GM21576 (cell line): ENCODE data around the gene SEC61B.
"Not testable (repeated sequence)": the region's sequence is repeated elsewhere in the genome, so short reads cannot be mapped to it uniquely, and the experiment has no call there.

Source experiments
- ATAC-seq: cut with Tn5 transposase; IDR thresholded peaks from one replicate; pipeline ENCODE4 v1.9.1; 2021; ENCODE audit warnings: mild to moderate bottlenecking, moderate library complexity; ENCODE audit not compliant: unreplicated experiment

SEC61B gene

DNA sequence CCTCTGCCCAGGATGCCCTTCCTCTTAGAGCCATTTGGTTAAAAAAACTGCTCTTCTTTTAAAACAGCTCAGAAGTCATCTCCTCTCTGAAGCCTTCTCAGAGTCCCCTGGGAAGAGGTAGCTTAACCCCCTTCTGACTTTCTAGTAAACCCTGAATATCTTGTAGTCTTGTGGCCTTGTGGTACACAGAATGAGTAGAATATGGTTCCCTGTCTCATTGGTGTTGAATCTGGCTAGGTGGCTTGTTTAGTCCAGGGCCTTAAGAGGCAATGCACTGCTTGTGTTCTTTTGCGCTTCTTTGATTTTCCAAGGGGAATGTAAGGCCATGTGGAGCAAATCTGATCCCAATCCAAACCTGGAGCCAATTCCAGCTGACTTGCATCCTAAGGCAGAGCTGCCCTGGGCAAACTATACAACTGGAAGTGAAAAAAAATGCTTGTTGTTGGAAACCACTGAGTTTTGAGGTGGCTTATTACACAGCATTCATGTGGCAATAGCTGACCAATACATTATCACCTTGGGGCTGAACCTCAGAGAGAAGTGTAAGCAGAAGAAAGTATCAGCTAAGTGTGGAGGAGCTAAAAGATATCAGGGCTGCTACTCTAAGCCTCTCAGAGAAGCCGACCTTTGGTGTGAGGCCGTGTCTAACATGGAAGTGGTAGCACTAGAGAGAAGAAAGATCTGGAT, 31.3 kb upstream of the SEC61B start:
- ATAC-seq, result no peak

DNA sequence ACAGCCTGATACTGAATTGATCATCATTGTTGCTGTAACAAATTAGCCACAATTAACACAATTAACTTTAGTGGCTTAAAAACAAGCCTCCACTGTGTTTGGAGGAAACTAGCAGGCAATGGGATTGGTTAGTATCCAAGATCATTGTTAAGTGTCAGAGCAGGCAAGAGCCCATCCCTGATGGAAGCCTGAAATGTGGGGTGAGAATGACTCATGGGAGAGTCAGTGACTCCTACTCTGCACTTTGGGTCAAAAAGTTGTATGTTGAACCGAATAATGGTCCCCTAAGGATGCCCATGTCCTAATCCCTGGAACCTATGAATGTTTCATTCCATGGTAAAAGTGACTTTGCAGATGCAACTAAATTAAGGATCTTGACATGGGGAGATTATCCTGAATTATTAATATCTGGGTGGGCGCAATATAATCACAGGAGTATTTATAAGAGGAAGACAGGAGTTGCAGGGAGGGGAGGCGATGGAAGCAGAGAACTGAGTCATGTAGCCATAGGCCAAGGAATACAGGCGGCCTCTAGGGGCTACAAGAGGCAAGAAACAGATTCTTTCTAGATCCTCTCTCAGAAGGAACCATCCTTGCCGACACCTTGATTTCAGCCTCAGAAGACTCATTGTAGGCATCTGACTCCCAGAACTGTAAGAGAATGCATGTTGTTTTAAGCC, 29.2 kb upstream of the SEC61B start:
- no peak for ATAC-seq

DNA sequence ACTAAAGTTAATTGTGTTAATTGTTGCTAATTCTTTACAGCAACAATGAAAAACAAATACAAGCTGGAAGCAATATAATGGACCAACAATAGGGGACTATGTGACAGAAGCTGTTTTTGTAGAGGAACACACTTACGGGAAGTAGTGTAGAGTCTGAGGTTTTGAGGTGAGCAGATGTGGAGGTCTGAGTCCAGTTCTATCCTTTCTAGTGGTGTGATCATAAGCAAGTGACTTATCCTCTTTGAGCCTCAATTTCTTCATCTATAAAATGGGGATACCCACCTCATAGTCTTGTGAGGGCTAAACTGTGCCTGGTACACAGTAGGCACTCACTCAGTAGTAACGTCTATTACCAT, 28.6 kb upstream of the SEC61B start:
- no peak for ATAC-seq

DNA sequence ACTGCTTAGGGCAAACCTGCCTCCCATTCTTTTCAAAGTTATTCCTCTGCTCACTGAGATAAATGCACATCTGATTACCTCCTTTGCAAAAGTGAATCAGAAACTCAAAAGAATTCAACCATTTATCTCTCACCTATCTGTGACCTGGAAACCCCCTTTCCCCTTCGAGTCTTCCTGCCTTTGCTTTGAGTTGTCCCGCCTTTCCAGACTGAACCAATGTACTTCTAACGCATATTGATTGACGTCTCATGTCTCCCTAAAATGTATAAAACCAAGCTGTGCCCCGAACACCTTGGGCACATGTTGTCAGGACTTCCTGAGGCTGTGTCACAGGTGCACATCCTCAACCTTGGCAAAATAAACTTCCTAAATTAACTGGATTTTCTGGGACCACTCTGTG, 25.6 kb upstream of the SEC61B start:
- ATAC-seq, result not testable (repeated sequence)

DNA sequence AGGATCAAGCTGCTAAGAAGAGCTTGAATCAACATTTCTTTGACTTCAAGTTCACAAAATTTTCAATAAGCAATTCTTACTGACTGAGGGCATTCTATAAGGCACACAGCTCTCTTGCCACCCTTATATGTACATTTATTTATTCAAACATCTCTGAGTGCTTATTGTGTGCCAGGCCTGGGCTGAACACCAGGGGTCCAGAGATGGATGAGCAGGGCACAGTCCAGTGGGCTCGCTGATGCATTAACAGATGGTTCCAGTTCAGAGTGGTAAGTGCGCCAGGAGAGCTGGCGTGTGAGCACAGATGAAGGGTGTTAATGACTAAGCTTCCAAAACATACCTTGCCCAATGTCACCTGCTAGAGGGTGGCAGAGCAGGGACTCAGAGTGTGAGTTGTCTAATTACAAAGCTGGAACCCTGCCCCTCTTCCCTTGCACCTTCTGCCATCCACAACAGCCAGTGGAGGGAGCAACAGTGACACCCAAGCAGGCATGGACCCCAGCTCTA, 24.9 kb upstream of the SEC61B start:
- no peak for ATAC-seq

DNA sequence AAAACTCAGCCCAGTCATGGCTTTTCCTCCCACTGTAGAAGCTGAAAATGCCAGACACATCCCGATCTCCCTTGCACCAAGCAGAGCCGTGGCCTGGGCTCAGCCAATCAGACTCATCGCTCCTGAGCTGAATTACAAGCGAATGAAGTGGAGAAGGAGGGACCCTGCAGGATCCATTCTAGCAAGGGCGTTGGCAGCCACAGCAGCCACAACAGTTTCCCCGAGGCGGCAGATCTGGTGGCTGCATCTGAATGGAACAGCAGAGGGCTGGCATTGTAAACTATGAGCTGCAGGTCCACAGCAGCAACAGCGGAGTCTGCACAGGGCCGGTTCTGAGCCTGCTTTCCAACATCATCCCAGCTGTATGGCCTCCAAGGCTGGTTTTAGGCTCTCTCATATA, 24.1 kb upstream of the SEC61B start:
- no peak for ATAC-seq

DNA sequence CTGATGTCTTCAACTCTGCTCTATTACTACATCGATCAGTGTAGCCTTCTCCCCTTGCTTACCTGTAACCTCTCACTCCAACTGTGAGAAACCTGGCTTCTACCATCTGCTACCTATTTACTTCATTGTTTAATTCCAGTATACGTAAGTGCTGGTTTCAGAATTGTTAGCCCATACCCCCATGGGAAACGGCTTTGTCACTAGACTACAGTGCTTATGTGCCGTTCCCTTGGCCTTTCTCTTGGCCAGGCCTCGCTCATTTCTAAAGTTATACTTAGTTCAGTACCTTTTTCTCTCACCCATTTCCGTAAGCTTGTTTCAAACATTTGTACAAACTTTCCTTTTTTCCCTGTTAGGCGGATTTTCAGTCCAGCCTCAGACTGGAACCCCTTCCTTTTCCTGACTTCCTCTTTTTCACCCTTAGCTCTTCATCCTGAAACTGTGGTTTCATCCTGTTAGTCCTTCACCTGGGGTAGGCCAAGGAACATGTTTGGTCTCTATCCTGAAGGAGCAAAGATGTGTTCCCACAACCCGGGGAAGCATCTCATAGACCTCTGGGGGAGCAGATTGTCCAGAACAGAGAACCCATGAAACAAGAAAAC, 22.0 kb upstream of the SEC61B start:
- ATAC-seq, result no peak

DNA sequence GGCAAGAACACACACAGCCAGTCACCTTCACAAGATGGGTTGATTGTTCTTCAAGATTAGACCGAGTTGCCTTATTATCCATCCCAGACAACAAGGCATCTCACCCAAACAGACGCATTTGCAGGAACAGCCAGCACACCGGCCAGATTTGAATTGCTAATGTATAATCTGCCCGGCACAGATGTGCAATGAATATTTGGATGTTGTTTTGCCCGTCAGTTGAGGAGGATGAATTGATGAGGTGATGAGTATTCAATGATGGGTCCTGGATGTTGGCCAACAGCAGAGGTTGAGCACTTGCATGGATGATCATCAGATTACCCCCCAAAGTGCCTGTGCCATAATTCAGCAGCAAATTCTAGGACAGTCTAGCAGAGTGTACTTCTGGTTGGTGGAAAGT, 20.5 kb upstream of the SEC61B start:
- ATAC-seq, result no peak

DNA sequence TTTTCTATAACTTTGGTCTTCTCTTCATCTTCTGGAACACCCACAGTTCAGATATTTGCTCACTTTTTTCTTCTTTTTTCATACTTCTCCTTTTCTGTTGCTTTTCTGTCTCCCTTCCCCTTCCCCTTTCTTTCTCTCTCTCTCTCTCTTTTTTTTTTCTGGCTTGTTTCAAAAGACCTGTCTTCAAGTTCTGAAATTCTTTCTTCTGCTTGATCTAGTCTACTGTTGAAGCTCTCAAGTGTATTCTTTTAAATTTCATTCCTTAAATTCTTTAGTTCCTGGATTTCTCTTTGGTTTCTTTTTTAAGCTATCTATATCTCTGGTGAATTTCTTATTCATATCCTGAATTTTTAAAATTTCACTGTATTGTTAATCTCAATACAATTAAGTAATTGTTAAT, 11.5 kb upstream of the SEC61B start:
- no peak for ATAC-seq

DNA sequence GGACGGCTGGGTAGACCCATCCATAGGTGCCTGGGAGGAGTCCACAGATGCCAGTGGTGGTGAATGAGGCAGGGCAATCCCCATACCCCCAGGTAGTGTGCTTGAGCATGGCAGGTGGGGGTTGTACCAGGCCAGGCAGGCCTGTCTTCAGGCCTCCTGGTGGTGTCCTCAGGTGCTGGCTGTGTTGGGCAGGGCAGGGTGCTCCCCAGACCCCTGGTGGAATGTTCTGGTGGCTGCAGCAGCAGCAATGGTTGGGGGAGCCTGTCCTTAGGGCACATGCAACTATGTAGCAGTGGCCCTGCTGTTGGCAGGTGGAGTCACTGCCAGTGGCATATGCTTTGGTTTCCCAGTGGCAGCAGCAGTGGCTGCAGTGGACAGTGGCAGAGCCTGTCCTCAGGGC, 10.3 kb upstream of the SEC61B start:
- ATAC-seq, result no peak

DNA sequence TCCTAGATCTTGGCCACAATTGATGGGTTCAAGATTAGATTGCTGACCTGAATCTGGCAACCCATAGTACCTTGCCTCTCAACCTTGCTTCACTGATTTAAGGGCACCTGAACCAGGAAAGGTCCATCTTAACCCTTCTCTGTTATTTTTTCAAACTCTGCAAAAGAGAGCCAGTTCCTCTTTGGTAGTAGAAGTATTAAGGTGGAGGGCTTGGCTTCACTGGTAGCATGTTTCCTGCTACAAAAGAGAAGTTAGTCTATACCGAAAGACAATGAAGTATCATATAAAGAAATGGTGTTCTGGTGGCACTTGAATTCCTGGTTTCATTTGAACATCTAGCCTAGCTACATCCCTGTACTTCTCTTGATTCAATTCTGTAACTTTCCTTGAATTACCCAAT, 8.9 kb upstream of the SEC61B start:
- no peak for ATAC-seq

DNA sequence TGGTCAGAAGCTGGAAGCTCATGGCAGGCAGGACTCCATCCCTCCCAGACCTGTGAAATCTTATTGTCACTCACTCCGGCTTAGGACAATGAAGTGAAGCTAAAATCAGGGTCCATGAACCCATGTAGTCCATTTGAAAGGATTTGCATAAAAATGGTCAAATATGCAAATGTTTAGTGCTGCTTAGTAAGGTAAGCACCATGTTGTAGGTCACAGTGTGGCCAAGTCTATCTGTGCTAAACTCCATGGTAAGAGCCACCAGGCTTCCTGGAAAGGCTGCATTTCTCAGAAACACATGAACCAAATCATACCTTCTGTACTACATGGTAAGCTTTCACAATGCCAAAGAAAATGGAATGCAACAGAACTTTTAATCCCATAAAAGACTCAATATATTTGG, 6.0 kb upstream of the SEC61B start:
- no peak for ATAC-seq

DNA sequence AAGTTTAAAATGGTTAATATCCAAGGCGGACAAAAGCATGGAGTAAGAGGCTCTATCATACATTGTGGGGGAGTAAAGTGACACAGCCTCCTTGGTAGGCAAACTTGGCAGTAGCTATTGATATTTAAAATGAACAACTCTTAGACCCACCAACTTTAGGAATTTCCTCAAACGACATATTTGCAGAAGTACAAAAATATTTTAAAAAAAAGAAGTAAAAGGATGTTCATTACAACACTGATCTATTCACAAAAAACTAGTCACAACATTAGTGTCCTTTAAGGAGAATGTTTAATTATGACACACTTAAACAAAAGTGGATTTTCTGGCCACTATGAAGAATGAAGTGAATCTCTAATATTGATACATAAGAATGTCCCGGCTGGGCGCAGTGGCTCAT, 2.1 kb upstream of the SEC61B start:
- no peak for ATAC-seq

DNA sequence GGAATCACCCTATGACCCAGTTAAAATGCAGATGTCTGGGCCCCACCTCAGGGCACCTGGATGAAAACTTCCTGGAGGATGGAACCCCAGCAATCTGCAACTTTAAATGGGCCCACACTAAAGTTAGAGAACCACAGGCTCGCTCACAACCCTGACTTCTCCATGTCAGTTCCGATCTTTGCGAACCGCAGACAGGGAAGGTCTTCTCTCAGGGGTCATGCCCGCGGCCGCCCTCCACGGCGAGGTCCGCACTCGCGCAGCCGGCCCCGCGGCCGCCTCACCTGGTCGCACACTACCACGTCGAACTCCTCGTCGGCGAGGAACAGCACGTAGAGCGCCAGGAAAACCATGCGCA, 839 bp upstream of the SEC61B start:
- no peak for ATAC-seq

DNA sequence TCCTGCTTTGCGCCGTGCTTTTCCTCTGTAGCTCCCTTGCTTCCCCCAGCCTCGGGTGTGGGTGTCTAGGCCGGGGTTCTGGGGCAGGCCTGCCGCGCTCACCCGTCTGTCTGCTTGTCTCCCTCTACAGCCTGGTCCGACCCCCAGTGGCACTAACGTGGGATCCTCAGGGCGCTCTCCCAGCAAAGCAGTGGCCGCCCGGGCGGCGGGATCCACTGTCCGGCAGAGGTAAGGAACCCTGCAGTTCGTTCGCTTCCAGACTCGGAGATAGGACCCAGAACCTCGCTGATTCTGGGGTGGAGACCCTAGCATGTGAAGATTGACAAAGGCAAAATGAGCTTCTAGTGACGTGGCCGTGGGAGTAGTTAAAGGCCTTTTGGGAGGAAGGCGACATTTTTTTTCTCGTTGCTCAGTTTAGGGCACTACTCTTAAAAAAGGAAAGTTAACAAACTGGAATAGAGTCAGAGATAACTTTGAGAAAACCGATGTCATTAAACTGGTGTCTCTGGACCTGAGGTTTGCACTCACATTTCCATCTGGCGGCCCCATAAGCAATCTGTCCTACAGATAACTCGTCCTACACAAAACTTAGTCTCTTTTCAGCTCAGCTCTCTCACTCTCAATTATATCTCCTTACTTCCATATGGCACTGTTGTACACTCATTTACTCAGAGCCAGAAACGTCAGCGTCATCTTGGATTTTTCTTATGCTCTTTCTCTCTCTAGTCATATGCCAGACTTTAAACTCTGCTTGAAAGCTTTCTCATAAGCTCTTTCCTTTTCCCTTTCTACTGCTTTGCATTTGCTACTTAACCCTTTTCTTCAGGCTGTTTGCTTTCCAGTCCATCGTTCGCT, 561 bp downstream of the SEC61B start:
- ATAC-seq, result peak; percentile 15

DNA sequence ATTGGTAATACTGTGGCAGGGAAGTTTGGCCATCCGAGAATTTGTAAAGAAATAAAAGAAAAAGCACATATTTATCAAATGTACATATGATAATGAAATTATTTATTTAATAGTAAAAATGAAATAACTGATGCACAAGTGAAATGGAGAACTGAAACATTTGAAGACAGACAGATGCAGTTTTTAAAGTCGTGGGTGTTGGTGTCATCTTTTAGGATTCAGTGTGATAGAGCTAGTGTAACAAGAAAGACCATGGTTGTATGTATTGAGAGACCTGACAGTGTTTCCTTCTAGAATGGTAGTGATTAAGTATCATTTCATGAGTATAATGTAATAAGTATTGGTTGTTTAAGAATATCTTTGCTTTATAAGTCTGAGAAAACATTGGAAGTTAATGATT, 2.4 kb downstream of the SEC61B start:
- ATAC-seq, result no peak

DNA sequence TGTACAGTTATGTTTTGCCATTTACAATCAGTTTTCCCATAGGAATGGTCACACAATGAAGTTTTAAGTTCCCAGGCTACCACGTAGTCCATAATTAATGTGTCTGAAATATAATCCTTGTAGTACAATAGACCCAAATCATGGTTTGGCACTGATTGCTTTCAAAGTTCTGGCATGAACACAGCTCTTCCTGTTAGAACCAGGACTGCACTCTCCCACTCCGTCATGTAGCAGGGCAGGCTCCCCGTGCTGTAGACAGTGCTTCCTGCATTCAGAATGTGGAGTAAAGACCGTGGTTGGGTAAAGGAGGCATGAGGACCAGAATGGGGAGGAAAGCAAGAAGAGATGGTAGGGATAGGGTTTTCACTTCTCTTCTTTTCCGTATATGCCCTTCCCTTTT, 4.0 kb downstream of the SEC61B start:
- no peak for ATAC-seq

DNA sequence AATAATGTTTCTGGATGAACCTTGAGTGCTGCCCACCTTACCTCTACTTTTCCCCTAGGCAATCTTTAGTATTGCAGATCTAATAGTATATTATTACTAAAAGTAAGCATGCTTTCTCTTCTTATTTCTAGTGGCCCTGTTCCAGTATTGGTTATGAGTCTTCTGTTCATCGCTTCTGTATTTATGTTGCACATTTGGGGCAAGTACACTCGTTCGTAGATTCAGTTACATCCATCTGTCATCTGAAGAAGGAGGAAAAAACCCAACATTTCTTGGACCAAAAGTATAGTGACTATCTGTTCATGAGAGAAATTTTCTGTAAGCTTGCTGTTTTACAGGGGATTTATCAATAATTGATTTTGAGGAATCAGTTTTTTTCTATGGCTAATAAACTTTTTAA, 8.1 kb downstream of the SEC61B start:
- ATAC-seq, result no peak

DNA sequence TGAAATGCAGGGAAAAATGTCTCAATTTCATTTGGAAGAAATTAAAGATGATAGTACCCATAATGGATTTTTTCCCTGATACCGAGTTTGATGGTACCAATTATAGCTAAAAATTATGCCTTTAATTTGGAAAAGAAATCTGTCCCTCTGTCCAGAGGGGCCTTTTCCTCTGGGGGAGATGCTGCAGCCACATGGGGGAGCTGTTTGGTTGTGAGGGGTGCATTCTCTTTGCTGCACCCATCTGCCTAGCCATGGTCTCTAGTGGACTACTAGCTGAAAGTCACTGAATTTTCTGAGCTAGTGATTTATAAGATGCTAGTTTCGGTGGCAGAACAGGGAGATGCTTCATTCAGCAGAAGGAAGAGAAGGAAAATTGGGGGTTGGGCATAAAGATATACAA, 9.6 kb downstream of the SEC61B start:
- ATAC-seq, result no peak

DNA sequence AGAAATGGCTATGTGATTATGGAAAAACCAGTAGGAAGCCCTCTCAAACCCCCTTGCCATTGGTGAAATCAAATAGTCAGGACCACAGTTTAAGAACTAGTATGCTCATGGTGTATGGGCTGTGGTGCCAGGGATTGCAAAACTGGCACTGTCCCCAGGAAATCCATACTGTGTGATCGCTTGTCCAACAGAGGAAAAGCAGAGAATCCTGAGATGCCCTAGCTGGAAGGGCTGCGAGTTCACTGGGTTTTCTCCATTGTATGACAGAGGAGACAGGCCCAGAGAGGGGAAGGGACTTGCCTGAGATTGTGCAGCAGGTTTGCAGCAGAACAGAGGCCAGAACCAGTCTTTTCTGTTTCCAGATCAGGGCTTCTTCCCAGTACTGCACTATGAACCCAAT, 12.5 kb downstream of the SEC61B start:
- no peak for ATAC-seq

DNA sequence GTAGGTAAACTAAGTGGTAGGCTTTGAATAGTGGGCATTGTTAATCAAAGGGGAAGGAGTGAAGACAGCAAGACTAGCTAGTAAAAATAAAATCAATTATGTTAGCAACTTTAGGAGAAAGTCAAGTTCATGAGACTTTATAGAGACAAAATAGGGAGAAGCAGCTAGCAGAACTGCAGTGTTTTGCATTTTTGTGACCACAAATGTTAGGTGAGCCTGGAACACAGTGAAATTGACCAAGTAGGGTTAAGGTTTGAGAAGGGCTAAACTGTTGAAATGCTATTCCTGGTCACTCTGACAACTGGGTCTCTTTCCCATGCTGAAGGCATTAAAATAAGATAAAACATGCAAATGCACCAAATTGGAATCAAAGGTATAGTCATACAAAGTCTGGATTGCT, 13.0 kb downstream of the SEC61B start:
- no peak for ATAC-seq
